HEK293 (cell line): ENCODE measurements around the gene TNFAIP3.

Experiments used
- CTCF ChIP-seq: fragments of 450-650 bp; formaldehyde crosslinking; IDR thresholded peaks from 2 replicates; pipeline ENCODE4 v1.5.1; 2016; ENCODE audit warnings: missing biosample characterization, missing genetic modification characterization
- KLF16 ChIP-seq: fragments of 450-650 bp; formaldehyde crosslinking; IDR thresholded peaks from 2 replicates; pipeline ENCODE4 v1.5.1; 2017; ENCODE audit warnings: missing biosample characterization, missing genetic modification characterization
- KLF9 ChIP-seq: fragments of 450-650 bp; formaldehyde crosslinking; IDR thresholded peaks from 2 replicates; pipeline ENCODE4 v1.5.1; 2016; ENCODE audit warnings: missing biosample characterization, missing genetic modification characterization, low read depth
- SALL2 ChIP-seq: fragments of 450-650 bp; formaldehyde crosslinking; IDR thresholded peaks from 2 replicates; pipeline ENCODE4 v1.5.0; 2017; ENCODE audit warnings: missing biosample characterization, mild to moderate bottlenecking, missing genetic modification characterization, borderline replicate concordance
- ZFP3 ChIP-seq: fragments of 450-650 bp; formaldehyde crosslinking; IDR thresholded peaks from 2 replicates; pipeline ENCODE4 v1.5.1; 2016; ENCODE audit warnings: low read depth, missing biosample characterization, missing genetic modification characterization
- ZFP69B ChIP-seq: fragments of 450-650 bp; formaldehyde crosslinking; IDR thresholded peaks from 2 replicates; pipeline ENCODE4 v1.5.1; 2016; ENCODE audit warnings: missing biosample characterization, missing genetic modification characterization
- ZNF114 ChIP-seq: fragments of 450-650 bp; formaldehyde crosslinking; IDR thresholded peaks from 2 replicates; pipeline ENCODE4 v1.5.0; 2017; ENCODE audit warnings: missing biosample characterization, missing genetic modification characterization
- ZNF23 ChIP-seq: fragments of 450-650 bp; formaldehyde crosslinking; IDR thresholded peaks from 2 replicates; pipeline ENCODE4 v1.5.1; 2016; ENCODE audit warnings: missing biosample characterization, missing genetic modification characterization, borderline replicate concordance
- ZNF548 ChIP-seq: fragments of 450-650 bp; formaldehyde crosslinking; IDR thresholded peaks from 2 replicates; pipeline ENCODE4 v1.5.1; 2016; ENCODE audit warnings: missing biosample characterization, missing genetic modification characterization
- ZNF558 ChIP-seq: fragments of 450-650 bp; formaldehyde crosslinking; IDR thresholded peaks from 2 replicates; pipeline ENCODE4 v1.5.1; 2016; ENCODE audit warnings: missing biosample characterization, missing genetic modification characterization
- ZNF624 ChIP-seq: fragments of 450-650 bp; formaldehyde crosslinking; IDR thresholded peaks from 2 replicates; pipeline ENCODE4 v1.5.1; 2017; ENCODE audit warnings: missing biosample characterization, missing genetic modification characterization

GRCh38 chr6:137853569-137854213 lies 13.4 kb upstream of the TNFAIP3 start:
- peak; percentile 82; the same call in 1 of the 2 replicates for TF ChIP-seq ZNF558 (tag by site-specific recombination)
- no peak for TF ChIP-seq ZFP69B
- no peak for TF ChIP-seq CTCF (tag by site-specific recombination)
- no peak for TF ChIP-seq ZNF548
- peak; percentile 57; the same call in 1 of the 2 replicates for TF ChIP-seq KLF16 (tag by site-specific recombination)
- TF ChIP-seq ZNF114 (tag by site-specific recombination), result no peak
- TF ChIP-seq ZNF624 (tag by site-specific recombination), result no peak
- TF ChIP-seq SALL2 (tag by site-specific recombination), result no peak
- no peak for TF ChIP-seq ZFP3 (tag by site-specific recombination)
- TF ChIP-seq ZNF23 (tag by site-specific recombination), result no peak
- TF ChIP-seq KLF9 (tag by site-specific recombination), result no peak
